Body of pancreas (tissue), 4 donors: ENCODE measurements around the gene SCN4A.

Experiments
- POLR2A ChIP-seq, 3 donors: fragments of 450-650 bp; IDR thresholded peaks; one replicate each; pipeline ENCODE4 v1.6.1; 2016; ENCODE audit warnings: antibody characterized with exemption in 3 of 3, mild to moderate bottlenecking in 2 of 3
- TF ChIP-seq, protein P1 (sequence below), 7 experiments: fragments of 450-650 bp in 4 of 7; fragments of 200-600 bp in 3 of 7; sonication (generic) in 3 of 7; IDR thresholded peaks; one replicate each; pipeline ENCODE4 v1.5.1; 2016 to 2019; ENCODE audit warnings: antibody characterized with exemption in 7 of 7

GRCh38 chr17:63941162-63941561, 31.6 kb downstream of the SCN4A start:
- TF ChIP-seq, protein P1, sequence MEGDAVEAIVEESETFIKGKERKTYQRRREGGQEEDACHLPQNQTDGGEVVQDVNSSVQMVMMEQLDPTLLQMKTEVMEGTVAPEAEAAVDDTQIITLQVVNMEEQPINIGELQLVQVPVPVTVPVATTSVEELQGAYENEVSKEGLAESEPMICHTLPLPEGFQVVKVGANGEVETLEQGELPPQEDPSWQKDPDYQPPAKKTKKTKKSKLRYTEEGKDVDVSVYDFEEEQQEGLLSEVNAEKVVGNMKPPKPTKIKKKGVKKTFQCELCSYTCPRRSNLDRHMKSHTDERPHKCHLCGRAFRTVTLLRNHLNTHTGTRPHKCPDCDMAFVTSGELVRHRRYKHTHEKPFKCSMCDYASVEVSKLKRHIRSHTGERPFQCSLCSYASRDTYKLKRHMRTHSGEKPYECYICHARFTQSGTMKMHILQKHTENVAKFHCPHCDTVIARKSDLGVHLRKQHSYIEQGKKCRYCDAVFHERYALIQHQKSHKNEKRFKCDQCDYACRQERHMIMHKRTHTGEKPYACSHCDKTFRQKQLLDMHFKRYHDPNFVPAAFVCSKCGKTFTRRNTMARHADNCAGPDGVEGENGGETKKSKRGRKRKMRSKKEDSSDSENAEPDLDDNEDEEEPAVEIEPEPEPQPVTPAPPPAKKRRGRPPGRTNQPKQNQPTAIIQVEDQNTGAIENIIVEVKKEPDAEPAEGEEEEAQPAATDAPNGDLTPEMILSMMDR (IDR thresholded peaks at IDR 0.05), result no peak
- no peak for TF ChIP-seq POLR2A (IDR thresholded peaks at IDR 0.05)
